Naive thymus-derived CD4-positive, alpha-beta T cell (primary cell): ENCODE measurements around the gene SLC8B1. TPM values are rescaled to one million over a fixed set of nuclear protein-coding genes. Genes with fewer than 3 reads are reported as not detected.
A peak's percentile ranks its signal among the peaks of the same experiment; 100 is the strongest.

Experiments used
- ATAC-seq: fragments of 150-1000 bp; cut with Tn5 transposase; 2 replicates; pipeline ENCODE4 v1.10.0; 2021; ENCODE audit warnings: mild to moderate bottlenecking, moderate library complexity
- CTCF ChIA-PET: fragments of 350-600 bp; sonication (Branson Sonifier 250); formaldehyde crosslinking; loops from one replicate; lab custom pipeline; 2021; ENCODE audit warnings: antibody characterized with exemption; lab: Charles Lee
- POLR2A ChIA-PET: fragments of 350-600 bp; sonication (Branson Sonifier 250); formaldehyde crosslinking; loops from one replicate; lab custom pipeline; 2021; ENCODE audit warnings: antibody characterized with exemption, inconsistent platforms; lab: Charles Lee
- DNase-seq, 9 donors: peaks; one replicate each; pipeline versions ENCODE4 v3.0.0 to v3.0.0-alpha.2; 2020 to 2022; ENCODE audit warnings: mixed read lengths in 1 of 9
- H3K27ac ChIP-seq: one replicate; pipeline ENCODE4 v1.7.0; 2013; ENCODE audit warnings: mild to moderate bottlenecking, low read depth, low read length, moderate library complexity
- H3K27me3 ChIP-seq, 2 donors: one replicate each; pipeline ENCODE4 v1.7.0; 2013; ENCODE audit warnings: low read length in 2 of 2, mild to moderate bottlenecking in 2 of 2, moderate library complexity in 2 of 2; ENCODE audit not compliant: control insufficient read depth in 2 of 2, insufficient read depth in 2 of 2
- H3K36me3 ChIP-seq, 3 experiments: 1 replicate in 2 of 3; 2 replicates in 1 of 3; pipeline ENCODE4 v1.7.0; 2013; ENCODE audit warnings: low read length in 3 of 3, mild to moderate bottlenecking in 3 of 3, moderate library complexity in 1 of 3; ENCODE audit not compliant: insufficient read depth in 3 of 3, control insufficient read depth in 2 of 3
- H3K4me1 ChIP-seq, 2 donors: one replicate each; pipeline ENCODE4 v1.7.0; 2013; ENCODE audit warnings: low read length in 2 of 2, mild to moderate bottlenecking in 2 of 2, moderate library complexity in 1 of 2; ENCODE audit not compliant: control insufficient read depth in 2 of 2, insufficient read depth in 2 of 2
- H3K4me3 ChIP-seq: 2 replicates; pipeline ENCODE4 v1.7.0; 2013; ENCODE audit warnings: mild to moderate bottlenecking, low read length
- H3K9me3 ChIP-seq, 3 experiments: 1 replicate in 2 of 3; 2 replicates in 1 of 3; pipeline ENCODE4 v1.7.0; 2013; ENCODE audit warnings: low read length in 3 of 3; ENCODE audit not compliant: control insufficient read depth in 2 of 3
- H3K27ac Mint-ChIP-seq, 9 donors: one replicate each; pipeline ENCODE4 v1.8.0; 2020 to 2022; ENCODE audit warnings: mixed read lengths in 9 of 9, mild to moderate bottlenecking in 8 of 9, moderate library complexity in 5 of 9, inconsistent platforms in 2 of 9
- H3K27me3 Mint-ChIP-seq, 5 donors: one replicate each; pipeline ENCODE4 v1.8.0; 2021 to 2022; ENCODE audit warnings: mixed read lengths in 5 of 5, mild to moderate bottlenecking in 1 of 5
- H3K36me3 Mint-ChIP-seq, 5 donors: one replicate each; pipeline ENCODE4 v1.8.0; 2020 to 2022; ENCODE audit warnings: mixed read lengths in 5 of 5, mild to moderate bottlenecking in 3 of 5, inconsistent platforms in 1 of 5
- H3K4me1 Mint-ChIP-seq, 7 donors: one replicate each; pipeline ENCODE4 v1.8.0; 2020 to 2022; ENCODE audit warnings: mixed read lengths in 7 of 7, mild to moderate bottlenecking in 3 of 7, inconsistent platforms in 1 of 7
- H3K4me3 Mint-ChIP-seq, 10 donors: one replicate each; pipeline ENCODE4 v1.8.0; 2020 to 2022; ENCODE audit warnings: mild to moderate bottlenecking in 10 of 10, mixed read lengths in 10 of 10, moderate library complexity in 6 of 10, inconsistent platforms in 2 of 10
- H3K9me3 Mint-ChIP-seq, 11 donors: one replicate each; pipeline ENCODE4 v1.8.0; 2020 to 2022; ENCODE audit warnings: mixed read lengths in 11 of 11, mild to moderate bottlenecking in 4 of 11, inconsistent platforms in 1 of 11, moderate library complexity in 1 of 11
- intact Hi-C, 2 donors: fragments of 100-400 bp; cut with micrococcal nuclease; formaldehyde crosslinking; loops; one replicate each; pipeline ENCODE4 v1.15.1; 2023
- polyA plus RNA-seq, 2 donors: library from polyadenylated mRNA; unstranded; fragments of 300-500 nt; fragmentation: Illumina TruSeq; gene quantifications; one replicate each; pipeline ENCODE4 v1.2.3, GENCODE V29; 2021
- total RNA-seq, 6 experiments: library from RNA in 5 of 6; stranded (reverse) in 5 of 6; gene quantifications; 1 replicate in 5 of 6; 2 replicates in 1 of 6; pipeline ENCODE4 v1.2.3 and lab custom pipeline; 2021 to 2026

SLC8B1 gene
- total and polyA plus RNA-seq, 7 experiments from 2014 or later: 40.9 to 169 (median 140) TPM

GRCh38 chr12:113373440-113373839 is 38.5 kb upstream of the SLC8B1 start:
- H3K9me3 ChIP-seq: no peaks in the 10 kb centered on the region
- ATAC-seq (no peak), DNase-seq (no peak)
- Mint-ChIP-seq H3K27me3 (no peaks in the 10 kb centered on the region), H3K27ac (no peak overlapping the region), H3K4me1 (peaks cover 0 to 6% (median 2%) of the 10 kb centered on the region in 7 donors), H3K36me3 (peaks cover 8 to 50% (median 25%) of the 10 kb centered on the region in 5 donors), H3K9me3 (peaks cover 0 to 2% (median 0%) of the 10 kb centered on the region in 11 donors), H3K4me3 (no peak overlapping the region)
- H3K27me3 ChIP-seq: no peaks in the 10 kb centered on the region
- H3K27ac ChIP-seq: no peak overlapping the region
- ChIA-PET POLR2A (no interaction called here), CTCF (no interaction called here)
- no peak overlapping the region for H3K4me3 ChIP-seq
- intact Hi-C loops: no loop called here
- peaks cover 0 to 51% (median 5%) of the 10 kb centered on the region in 3 experiments for H3K36me3 ChIP-seq
- H3K4me1 ChIP-seq: no peaks in the 10 kb centered on the region

GRCh38 chr12:113372371-113372770 is 37.5 kb upstream of the SLC8B1 start:
- H3K36me3 Mint-ChIP-seq: peaks cover 8 to 45% (median 21%) of the 10 kb centered on the region in 5 donors

GRCh38 chr12:113371808-113372207 is 36.9 kb upstream of the SLC8B1 start:
- no peaks in the 10 kb centered on the region for H3K27me3 Mint-ChIP-seq
- no peak overlapping the region for H3K27ac ChIP-seq
- H3K4me1 Mint-ChIP-seq: peaks cover 0 to 6% (median 3%) of the 10 kb centered on the region in 7 donors
- H3K9me3 Mint-ChIP-seq: peaks cover 0 to 2% (median 0%) of the 10 kb centered on the region in 11 donors
- no peaks in the 10 kb centered on the region for H3K4me1 ChIP-seq
- intact Hi-C loops: no loop called here
- H3K36me3 ChIP-seq: peaks cover 0 to 42% (median 5%) of the 10 kb centered on the region in 3 experiments
- H3K4me3 ChIP-seq: no peak overlapping the region
- no peak for DNase-seq
- H3K9me3 ChIP-seq: no peaks in the 10 kb centered on the region
- H3K27ac Mint-ChIP-seq: peak overlapping the region in 2 of 9 donors; percentile 19 to 47
- ATAC-seq: no peak
- CTCF ChIA-PET: no interaction called here
- H3K36me3 Mint-ChIP-seq: peaks cover 8 to 39% (median 16%) of the 10 kb centered on the region in 5 donors
- POLR2A ChIA-PET: no interaction called here
- H3K4me3 Mint-ChIP-seq: no peak overlapping the region
- no peaks in the 10 kb centered on the region for H3K27me3 ChIP-seq

More at GRCh38 chr12:113372371-113372770, 37.5 kb upstream of the SLC8B1 start:
- no peak overlapping the region for H3K27ac Mint-ChIP-seq
- no peak overlapping the region for H3K4me3 ChIP-seq
- intact Hi-C loops: no loop called here
- ChIA-PET CTCF (no interaction called here), POLR2A (no interaction called here)
- ATAC-seq (no peak), DNase-seq (no peak)
- peaks cover 0 to 47% (median 5%) of the 10 kb centered on the region in 3 experiments for H3K36me3 ChIP-seq
- no peaks in the 10 kb centered on the region for H3K27me3 Mint-ChIP-seq
- no peaks in the 10 kb centered on the region for H3K4me1 ChIP-seq
- no peaks in the 10 kb centered on the region for H3K9me3 ChIP-seq
- no peak overlapping the region for H3K27ac ChIP-seq
- H3K27me3 ChIP-seq: no peaks in the 10 kb centered on the region
- H3K4me1 Mint-ChIP-seq: peaks cover 0 to 6% (median 3%) of the 10 kb centered on the region in 7 donors
- H3K4me3 Mint-ChIP-seq: no peak overlapping the region
- peaks cover 0 to 2% (median 0%) of the 10 kb centered on the region in 11 donors for H3K9me3 Mint-ChIP-seq

GRCh38 chr12:113370923-113371682 is 36.2 kb upstream of the SLC8B1 start:
- peaks cover 0 to 41% (median 5%) of the 10 kb centered on the region in 3 experiments for H3K36me3 ChIP-seq
- DNase-seq (no peak), ATAC-seq (peak; percentile 18)
- H3K9me3 ChIP-seq: no peaks in the 10 kb centered on the region
- Mint-ChIP-seq H3K4me1 (peaks cover 0 to 6% (median 3%) of the 10 kb centered on the region in 7 donors), H3K27ac (no peak overlapping the region), H3K9me3 (peaks cover 0 to 2% (median 0%) of the 10 kb centered on the region in 11 donors), H3K4me3 (no peak overlapping the region), H3K36me3 (peaks cover 8 to 42% (median 16%) of the 10 kb centered on the region in 5 donors), H3K27me3 (no peaks in the 10 kb centered on the region)
- no peak overlapping the region for H3K4me3 ChIP-seq
- CTCF ChIA-PET: no interaction called here
- no peaks in the 10 kb centered on the region for H3K4me1 ChIP-seq
- POLR2A ChIA-PET: no interaction called here
- H3K27ac ChIP-seq: no peak overlapping the region
- intact Hi-C loops: no loop called here
- no peaks in the 10 kb centered on the region for H3K27me3 ChIP-seq

GRCh38 chr12:113369391-113369985 is 34.6 kb upstream of the SLC8B1 start:
- Histone ChIP-seq H3K9me3 (no peaks in the 10 kb centered on the region), H3K4me1 (no peaks in the 10 kb centered on the region), H3K27me3 (no peaks in the 10 kb centered on the region), H3K36me3 (peaks cover 0 to 28% (median under 1%) of the 10 kb centered on the region in 3 experiments), H3K27ac (no peak overlapping the region), H3K4me3 (no peak overlapping the region)
- Mint-ChIP-seq H3K27ac (peak overlapping the region in 1 of 9 donors; percentile 68), H3K27me3 (no peaks in the 10 kb centered on the region), H3K4me3 (no peak overlapping the region), H3K4me1 (peaks cover 0 to 8% (median 4%) of the 10 kb centered on the region in 7 donors), H3K36me3 (peaks cover 5 to 40% (median 18%) of the 10 kb centered on the region in 5 donors), H3K9me3 (no peaks in the 10 kb centered on the region)
- DNase-seq: no peak
- intact Hi-C loops: no loop called here
- POLR2A ChIA-PET: interaction anchor here (0.7 kb wide), 1 partner anchor 108 kb away, joined by 4 read pairs; no protein-coding TSS in a partner anchor
- ATAC-seq: no peak
- CTCF ChIA-PET: no interaction called here

- CTCF ChIA-PET: interaction anchor here (0.6 to 1.3 kb wide), 3 partner anchors 10 to 319 kb away, joined by 3 to 5 read pairs (median 4); no protein-coding TSS in a partner anchor
- H3K9me3 ChIP-seq: no peaks in the 10 kb centered on the region
- H3K27me3 ChIP-seq: no peaks in the 10 kb centered on the region
- Mint-ChIP-seq H3K4me1 (peaks cover 0 to 14% (median 4%) of the 10 kb centered on the region in 7 donors), H3K4me3 (no peak overlapping the region), H3K27me3 (no peaks in the 10 kb centered on the region), H3K27ac (peak overlapping the region in 1 of 9 donors; percentile 6), H3K9me3 (no peaks in the 10 kb centered on the region), H3K36me3 (peaks cover 1 to 37% (median 18%) of the 10 kb centered on the region in 5 donors)
- H3K4me1 ChIP-seq: no peaks in the 10 kb centered on the region
- H3K4me3 ChIP-seq: no peak overlapping the region
- peaks cover 0 to 19% (median 0%) of the 10 kb centered on the region in 3 experiments for H3K36me3 ChIP-seq
- intact Hi-C loops: no loop called here
- POLR2A ChIA-PET: no interaction called here
- ATAC-seq (no peak), DNase-seq (no peak)
- H3K27ac ChIP-seq: no peak overlapping the region
These were observed 33.4 kb upstream of the SLC8B1 start for GRCh38 chr12:113368331-113368730.
